ENCODE data around the gene NDUFB10.

The NDUFB10 gene

GRCh38 chr16:1932050-1933028 is 27.0 kb upstream of the NDUFB10 start:
- Histone ChIP-seq H3F3A (ENCODE audit: control insufficient read depth, insufficient read depth) (no peaks in the 10 kb centered on the region), H3K27me3 (ENCODE audit: control insufficient read depth, low read length) (0 out of 2 replicates have a peak, but pooled peaks cover 2% of the 10 kb centered on the region), H3K27ac (ENCODE audit: low read depth, low read length) (no peak overlapping the region), H4K20me1 (ENCODE audit: control insufficient read depth, insufficient read depth, low read depth, low read length) (no peaks in the 10 kb centered on the region), H3K79me2 (ENCODE audit: control insufficient read depth, low read length) (no peaks in the 10 kb centered on the region), H3K4me1 (ENCODE audit: control insufficient read depth, low read length) (peaks cover 8% of the 10 kb centered on the region), H3K9me2 (replicated peaks; ENCODE audit: control insufficient read depth, low read length) (no peaks in the 10 kb centered on the region), H3K4me2 (ENCODE audit: low read length) (no peak overlapping the region), H3K4me3 (ENCODE audit: low read length) (no peak overlapping the region), H3K9me3 (ENCODE audit: control insufficient read depth, insufficient read depth, low read length) (no peaks in the 10 kb centered on the region), H3K36me3 (ENCODE audit: control insufficient read depth, low read length) (no peaks in the 10 kb centered on the region)
- TF ChIP-seq CTCF (IDR thresholded peaks at IDR 0.05; ENCODE audit: low read depth, low read length, poor library complexity, severe bottlenecking) (no peak), EZH2phosphoT487 (IDR thresholded peaks at IDR 0.05; ENCODE audit: borderline replicate concordance, low read length) (no peak)

GRCh38 chr16:1933097-1933661 is 26.2 kb upstream of the NDUFB10 start:
- Histone ChIP-seq H3K27ac (ENCODE audit: low read depth, low read length) (no peak overlapping the region), H3K4me3 (ENCODE audit: low read length) (no peak overlapping the region), H3K4me2 (ENCODE audit: low read length) (no peak overlapping the region)

GRCh38 chr16:1936945-1937479 is 22.3 kb upstream of the NDUFB10 start:
- Histone ChIP-seq H3K9me3 (ENCODE audit: control insufficient read depth, insufficient read depth, low read length) (no peaks in the 10 kb centered on the region), H3F3A (ENCODE audit: control insufficient read depth, insufficient read depth) (no peaks in the 10 kb centered on the region), H3K27ac (ENCODE audit: low read depth, low read length) (no peak overlapping the region), H3K79me2 (ENCODE audit: control insufficient read depth, low read length) (no peaks in the 10 kb centered on the region), H3K4me2 (ENCODE audit: low read length) (no peak overlapping the region), H4K20me1 (ENCODE audit: control insufficient read depth, insufficient read depth, low read depth, low read length) (no peaks in the 10 kb centered on the region), H3K9me2 (replicated peaks; ENCODE audit: control insufficient read depth, low read length) (no peaks in the 10 kb centered on the region), H3K27me3 (ENCODE audit: control insufficient read depth, low read length) (no peaks in the 10 kb centered on the region), H3K36me3 (ENCODE audit: control insufficient read depth, low read length) (no peaks in the 10 kb centered on the region), H3K4me3 (ENCODE audit: low read length) (no peak overlapping the region), H3K4me1 (ENCODE audit: control insufficient read depth, low read length) (peaks cover 6% of the 10 kb centered on the region)
- TF ChIP-seq CTCF (IDR thresholded peaks at IDR 0.05; ENCODE audit: low read depth, low read length, poor library complexity, severe bottlenecking) (no peak), EZH2phosphoT487 (IDR thresholded peaks at IDR 0.05; ENCODE audit: borderline replicate concordance, low read length) (no peak)

More at GRCh38 chr16:1933097-1933661, 26.2 kb upstream of the NDUFB10 start:
- Histone ChIP-seq H3K27me3 (ENCODE audit: control insufficient read depth, low read length) (0 out of 2 replicates have a peak, but pooled peaks cover 2% of the 10 kb centered on the region), H3K79me2 (ENCODE audit: control insufficient read depth, low read length) (no peaks in the 10 kb centered on the region), H3K9me2 (replicated peaks; ENCODE audit: control insufficient read depth, low read length) (no peaks in the 10 kb centered on the region), H4K20me1 (ENCODE audit: control insufficient read depth, insufficient read depth, low read depth, low read length) (no peaks in the 10 kb centered on the region), H3K9me3 (ENCODE audit: control insufficient read depth, insufficient read depth, low read length) (no peaks in the 10 kb centered on the region), H3F3A (ENCODE audit: control insufficient read depth, insufficient read depth) (no peaks in the 10 kb centered on the region), H3K4me1 (ENCODE audit: control insufficient read depth, low read length) (peaks cover 8% of the 10 kb centered on the region), H3K36me3 (ENCODE audit: control insufficient read depth, low read length) (no peaks in the 10 kb centered on the region)
- TF ChIP-seq EZH2phosphoT487 (IDR thresholded peaks at IDR 0.05; ENCODE audit: borderline replicate concordance, low read length) = no peak
- TF ChIP-seq CTCF (IDR thresholded peaks at IDR 0.05; ENCODE audit: low read depth, low read length, poor library complexity, severe bottlenecking) = no peak
